HEK293 (cell line): ENCODE data around the gene DCX.

Experiments
- CTCF ChIA-PET: fragments of 350-600 bp; formaldehyde crosslinking; extraction: SDS; loops from one replicate; lab custom pipeline; 2021; ENCODE audit warnings: antibody characterized with exemption; lab: Yijun Ruan, JAX
- POLR2A ChIA-PET: fragments of 300-600 bp; formaldehyde crosslinking; extraction: SDS; loops from one replicate; lab custom pipeline; 2020; ENCODE audit warnings: antibody characterized with exemption, inconsistent platforms; lab: Yijun Ruan, JAX
- H3K27ac ChIP-seq: fragments of 200-500 bp; sonication (Bioruptor generic); 2 replicates; pipeline ENCODE4 v1.5.1; 2014; ENCODE audit warnings: low read depth, low read length, control low read depth, inconsistent platforms; ENCODE audit errors: extremely low read depth
- H3K36me3 ChIP-seq, 2 experiments: fragments of 200-500 bp in 1 of 2; sonication (Bioruptor generic) in 1 of 2; 1 replicate in 1 of 2; 2 replicates in 1 of 2; pipeline ENCODE4 v1.5.1; 2014 to 2017; ENCODE audit warnings: inconsistent platforms in 2 of 2, low read length in 2 of 2; ENCODE audit not compliant: control insufficient read depth in 2 of 2, insufficient read depth in 1 of 2
- H3K4me1 ChIP-seq: fragments of 200-500 bp; sonication (Bioruptor generic); 2 replicates; pipeline ENCODE4 v1.5.1; 2014; ENCODE audit warnings: mild to moderate bottlenecking, low read length, inconsistent platforms; ENCODE audit not compliant: control insufficient read depth, insufficient read depth
- H3K4me3 ChIP-seq: 2 replicates; pipeline ENCODE4 v1.5.1; 2011; ENCODE audit warnings: low read depth, mild to moderate bottlenecking, control low read depth, low read length, moderate library complexity
- H3K9me3 ChIP-seq: fragments of 200-500 bp; sonication (Bioruptor generic); 2 replicates; pipeline ENCODE4 v1.5.1; 2014; ENCODE audit warnings: low read depth, low read length, inconsistent platforms; ENCODE audit not compliant: control insufficient read depth, insufficient read depth
- GLI2 ChIP-seq: fragments of 450-650 bp; formaldehyde crosslinking; IDR thresholded peaks from 2 replicates; pipeline ENCODE4; 2017; ENCODE audit warnings: missing biosample characterization, missing genetic modification characterization, low read depth, borderline replicate concordance
- YY1 ChIP-seq: fragments of 450-650 bp; formaldehyde crosslinking; IDR thresholded peaks from 2 replicates; pipeline ENCODE4 v1.5.1; 2018; ENCODE audit warnings: missing biosample characterization, missing genetic modification characterization
- ZNF157 ChIP-seq: fragments of 450-650 bp; formaldehyde crosslinking; IDR thresholded peaks from 2 replicates; pipeline ENCODE4 v1.5.1; 2016; ENCODE audit warnings: missing biosample characterization, missing genetic modification characterization
- ZNF175 ChIP-seq: fragments of 450-650 bp; formaldehyde crosslinking; IDR thresholded peaks from 2 replicates; pipeline ENCODE4 v1.5.1; 2016; ENCODE audit warnings: missing biosample characterization, missing genetic modification characterization
- ZNF2 ChIP-seq: fragments of 450-650 bp; formaldehyde crosslinking; IDR thresholded peaks from 2 replicates; pipeline ENCODE4 v1.5.1; 2016; ENCODE audit warnings: missing biosample characterization, missing genetic modification characterization
- ZNF416 ChIP-seq: fragments of 450-650 bp; formaldehyde crosslinking; IDR thresholded peaks from 2 replicates; pipeline ENCODE4 v1.5.1; 2016; ENCODE audit warnings: missing biosample characterization, missing genetic modification characterization
- ZNF664 ChIP-seq: fragments of 450-650 bp; formaldehyde crosslinking; IDR thresholded peaks from 2 replicates; pipeline ENCODE4 v1.5.1; 2016; ENCODE audit warnings: missing biosample characterization, missing genetic modification characterization
- ZNF768 ChIP-seq: fragments of 450-650 bp; formaldehyde crosslinking; IDR thresholded peaks from 2 replicates; pipeline ENCODE4 v1.5.1; 2018; ENCODE audit warnings: missing biosample characterization, mild to moderate bottlenecking, missing genetic modification characterization
- TF ChIP-seq, protein P1 (sequence below): fragments of 450-650 bp; formaldehyde crosslinking; IDR thresholded peaks from 2 replicates; pipeline ENCODE4 v1.5.1; 2016; ENCODE audit warnings: missing biosample characterization, missing genetic modification characterization
- TF ChIP-seq, protein P2 (sequence below): fragments of 450-650 bp; formaldehyde crosslinking; IDR thresholded peaks from 2 replicates; pipeline ENCODE4 v1.5.1; 2017; ENCODE audit warnings: missing biosample characterization, missing genetic modification characterization
- TF ChIP-seq, protein P3 (sequence below): IDR thresholded peaks from 2 replicates; pipeline ENCODE4 v1.6.1; 2011; ENCODE audit warnings: mild to moderate bottlenecking, low read depth, low read length, borderline replicate concordance
- TF ChIP-seq, protein P4 (sequence below): fragments of 450-650 bp; formaldehyde crosslinking; IDR thresholded peaks from 2 replicates; pipeline ENCODE4 v1.5.1; 2016; ENCODE audit warnings: missing biosample characterization, missing genetic modification characterization
- TF ChIP-seq, protein P5 (sequence below): fragments of 450-650 bp; formaldehyde crosslinking; IDR thresholded peaks from 2 replicates; pipeline ENCODE4 v1.5.1; 2016; ENCODE audit warnings: missing biosample characterization, missing genetic modification characterization
- TF ChIP-seq, protein P6 (sequence below): fragments of 450-650 bp; formaldehyde crosslinking; IDR thresholded peaks from 2 replicates; pipeline ENCODE4 v1.5.1; 2016; ENCODE audit warnings: missing biosample characterization, missing genetic modification characterization
- TF ChIP-seq, protein P7 (sequence below): fragments of 450-650 bp; formaldehyde crosslinking; IDR thresholded peaks from 2 replicates; pipeline ENCODE4 v1.5.1; 2017; ENCODE audit warnings: missing biosample characterization, missing genetic modification characterization

The DCX gene

DNA sequence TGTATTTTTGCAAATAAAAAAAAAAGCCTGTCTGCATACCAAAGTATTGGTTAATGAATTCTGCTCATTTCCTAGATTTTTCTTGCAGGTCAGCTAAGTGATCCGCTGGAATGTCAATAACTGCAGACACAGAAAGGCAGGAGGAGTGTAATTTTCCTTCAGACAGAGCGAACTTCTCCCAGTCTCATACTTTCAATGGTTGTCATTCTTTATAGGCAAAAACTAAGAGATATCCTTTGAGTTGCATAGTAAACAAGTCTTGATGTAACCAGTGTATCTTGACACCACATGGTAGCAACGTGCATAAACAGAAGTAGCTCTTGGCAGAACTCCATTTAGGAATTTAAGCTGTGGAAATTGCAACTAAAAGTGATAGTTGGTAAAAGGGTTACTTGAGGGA is 149.9 kb downstream of the DCX start (continued):
- TF ChIP-seq, protein P1, sequence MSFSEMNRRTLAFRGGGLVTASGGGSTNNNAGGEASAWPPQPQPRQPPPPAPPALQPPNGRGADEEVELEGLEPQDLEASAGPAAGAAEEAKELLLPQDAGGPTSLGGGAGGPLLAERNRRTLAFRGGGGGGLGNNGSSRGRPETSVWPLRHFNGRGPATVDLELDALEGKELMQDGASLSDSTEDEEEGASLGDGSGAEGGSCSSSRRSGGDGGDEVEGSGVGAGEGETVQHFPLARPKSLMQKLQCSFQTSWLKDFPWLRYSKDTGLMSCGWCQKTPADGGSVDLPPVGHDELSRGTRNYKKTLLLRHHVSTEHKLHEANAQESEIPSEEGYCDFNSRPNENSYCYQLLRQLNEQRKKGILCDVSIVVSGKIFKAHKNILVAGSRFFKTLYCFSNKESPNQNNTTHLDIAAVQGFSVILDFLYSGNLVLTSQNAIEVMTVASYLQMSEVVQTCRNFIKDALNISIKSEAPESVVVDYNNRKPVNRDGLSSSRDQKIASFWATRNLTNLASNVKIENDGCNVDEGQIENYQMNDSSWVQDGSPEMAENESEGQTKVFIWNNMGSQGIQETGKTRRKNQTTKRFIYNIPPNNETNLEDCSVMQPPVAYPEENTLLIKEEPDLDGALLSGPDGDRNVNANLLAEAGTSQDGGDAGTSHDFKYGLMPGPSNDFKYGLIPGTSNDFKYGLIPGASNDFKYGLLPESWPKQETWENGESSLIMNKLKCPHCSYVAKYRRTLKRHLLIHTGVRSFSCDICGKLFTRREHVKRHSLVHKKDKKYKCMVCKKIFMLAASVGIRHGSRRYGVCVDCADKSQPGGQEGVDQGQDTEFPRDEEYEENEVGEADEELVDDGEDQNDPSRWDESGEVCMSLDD (tag by site-specific recombination): no peak
- no peak for TF ChIP-seq GLI2
- TF ChIP-seq, protein P2, sequence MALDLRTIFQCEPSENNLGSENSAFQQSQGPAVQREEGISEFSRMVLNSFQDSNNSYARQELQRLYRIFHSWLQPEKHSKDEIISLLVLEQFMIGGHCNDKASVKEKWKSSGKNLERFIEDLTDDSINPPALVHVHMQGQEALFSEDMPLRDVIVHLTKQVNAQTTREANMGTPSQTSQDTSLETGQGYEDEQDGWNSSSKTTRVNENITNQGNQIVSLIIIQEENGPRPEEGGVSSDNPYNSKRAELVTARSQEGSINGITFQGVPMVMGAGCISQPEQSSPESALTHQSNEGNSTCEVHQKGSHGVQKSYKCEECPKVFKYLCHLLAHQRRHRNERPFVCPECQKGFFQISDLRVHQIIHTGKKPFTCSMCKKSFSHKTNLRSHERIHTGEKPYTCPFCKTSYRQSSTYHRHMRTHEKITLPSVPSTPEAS (tag by site-specific recombination): no peak
- TF ChIP-seq, all 188 proteins: peak for 0

DNA sequence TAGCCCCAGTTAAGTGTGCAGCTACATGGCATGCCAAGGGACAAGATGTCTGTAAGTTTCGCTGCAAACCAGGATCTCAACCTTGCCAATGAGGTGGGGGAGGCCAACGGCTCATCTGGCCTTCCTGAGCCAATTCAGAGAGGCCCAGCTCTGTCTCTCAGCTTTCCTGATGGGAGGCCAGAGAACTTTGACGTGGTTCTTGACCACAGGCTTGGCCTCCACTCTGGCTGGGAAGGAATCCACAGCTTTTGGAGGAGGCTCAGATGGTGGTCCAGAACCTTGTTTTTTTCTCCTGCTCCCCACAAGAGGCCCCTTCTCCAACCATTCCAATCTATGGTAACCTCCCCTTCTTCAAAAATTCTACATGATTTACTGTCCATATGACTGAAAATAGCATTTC is 151.5 kb downstream of the DCX start:
- POLR2A ChIA-PET: no interaction called here
- CTCF ChIA-PET: interaction anchor here (2.9 kb wide), 1 partner anchor 16 kb away, joined by 11 read pairs; no protein-coding TSS in a partner anchor
- Histone ChIP-seq H3K4me1 (no peaks in the 10 kb centered on the region), H3K27ac (no peak overlapping the region), H3K9me3 (no peaks in the 10 kb centered on the region), H3K36me3 (no peaks in the 10 kb centered on the region), H3K4me3 (no peak overlapping the region)
- no peak for TF ChIP-seq ZNF157 (tag by site-specific recombination)
- TF ChIP-seq, protein P3, sequence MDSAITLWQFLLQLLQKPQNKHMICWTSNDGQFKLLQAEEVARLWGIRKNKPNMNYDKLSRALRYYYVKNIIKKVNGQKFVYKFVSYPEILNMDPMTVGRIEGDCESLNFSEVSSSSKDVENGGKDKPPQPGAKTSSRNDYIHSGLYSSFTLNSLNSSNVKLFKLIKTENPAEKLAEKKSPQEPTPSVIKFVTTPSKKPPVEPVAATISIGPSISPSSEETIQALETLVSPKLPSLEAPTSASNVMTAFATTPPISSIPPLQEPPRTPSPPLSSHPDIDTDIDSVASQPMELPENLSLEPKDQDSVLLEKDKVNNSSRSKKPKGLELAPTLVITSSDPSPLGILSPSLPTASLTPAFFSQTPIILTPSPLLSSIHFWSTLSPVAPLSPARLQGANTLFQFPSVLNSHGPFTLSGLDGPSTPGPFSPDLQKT: no peak
- TF ChIP-seq, protein P4, sequence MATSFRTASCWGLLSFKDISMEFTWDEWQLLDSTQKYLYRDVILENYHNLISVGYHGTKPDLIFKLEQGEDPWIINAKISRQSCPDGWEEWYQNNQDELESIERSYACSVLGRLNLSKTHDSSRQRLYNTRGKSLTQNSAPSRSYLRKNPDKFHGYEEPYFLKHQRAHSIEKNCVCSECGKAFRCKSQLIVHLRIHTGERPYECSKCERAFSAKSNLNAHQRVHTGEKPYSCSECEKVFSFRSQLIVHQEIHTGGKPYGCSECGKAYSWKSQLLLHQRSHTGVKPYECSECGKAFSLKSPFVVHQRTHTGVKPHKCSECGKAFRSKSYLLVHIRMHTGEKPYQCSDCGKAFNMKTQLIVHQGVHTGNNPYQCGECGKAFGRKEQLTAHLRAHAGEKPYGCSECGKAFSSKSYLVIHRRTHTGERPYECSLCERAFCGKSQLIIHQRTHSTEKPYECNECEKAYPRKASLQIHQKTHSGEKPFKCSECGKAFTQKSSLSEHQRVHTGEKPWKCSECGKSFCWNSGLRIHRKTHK: no peak
- no peak for TF ChIP-seq ZNF768 (tag by site-specific recombination)
- TF ChIP-seq ZNF2: no peak
- no peak for TF ChIP-seq ZNF416 (tag by site-specific recombination)
- TF ChIP-seq, protein P2 (tag by site-specific recombination): no peak
- TF ChIP-seq, protein P5, sequence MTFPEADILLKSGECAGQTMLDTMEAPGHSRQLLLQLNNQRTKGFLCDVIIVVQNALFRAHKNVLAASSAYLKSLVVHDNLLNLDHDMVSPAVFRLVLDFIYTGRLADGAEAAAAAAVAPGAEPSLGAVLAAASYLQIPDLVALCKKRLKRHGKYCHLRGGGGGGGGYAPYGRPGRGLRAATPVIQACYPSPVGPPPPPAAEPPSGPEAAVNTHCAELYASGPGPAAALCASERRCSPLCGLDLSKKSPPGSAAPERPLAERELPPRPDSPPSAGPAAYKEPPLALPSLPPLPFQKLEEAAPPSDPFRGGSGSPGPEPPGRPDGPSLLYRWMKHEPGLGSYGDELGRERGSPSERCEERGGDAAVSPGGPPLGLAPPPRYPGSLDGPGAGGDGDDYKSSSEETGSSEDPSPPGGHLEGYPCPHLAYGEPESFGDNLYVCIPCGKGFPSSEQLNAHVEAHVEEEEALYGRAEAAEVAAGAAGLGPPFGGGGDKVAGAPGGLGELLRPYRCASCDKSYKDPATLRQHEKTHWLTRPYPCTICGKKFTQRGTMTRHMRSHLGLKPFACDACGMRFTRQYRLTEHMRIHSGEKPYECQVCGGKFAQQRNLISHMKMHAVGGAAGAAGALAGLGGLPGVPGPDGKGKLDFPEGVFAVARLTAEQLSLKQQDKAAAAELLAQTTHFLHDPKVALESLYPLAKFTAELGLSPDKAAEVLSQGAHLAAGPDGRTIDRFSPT (tag by site-specific recombination): no peak
- TF ChIP-seq ZNF664 (tag by site-specific recombination): no peak
- TF ChIP-seq, protein P6, sequence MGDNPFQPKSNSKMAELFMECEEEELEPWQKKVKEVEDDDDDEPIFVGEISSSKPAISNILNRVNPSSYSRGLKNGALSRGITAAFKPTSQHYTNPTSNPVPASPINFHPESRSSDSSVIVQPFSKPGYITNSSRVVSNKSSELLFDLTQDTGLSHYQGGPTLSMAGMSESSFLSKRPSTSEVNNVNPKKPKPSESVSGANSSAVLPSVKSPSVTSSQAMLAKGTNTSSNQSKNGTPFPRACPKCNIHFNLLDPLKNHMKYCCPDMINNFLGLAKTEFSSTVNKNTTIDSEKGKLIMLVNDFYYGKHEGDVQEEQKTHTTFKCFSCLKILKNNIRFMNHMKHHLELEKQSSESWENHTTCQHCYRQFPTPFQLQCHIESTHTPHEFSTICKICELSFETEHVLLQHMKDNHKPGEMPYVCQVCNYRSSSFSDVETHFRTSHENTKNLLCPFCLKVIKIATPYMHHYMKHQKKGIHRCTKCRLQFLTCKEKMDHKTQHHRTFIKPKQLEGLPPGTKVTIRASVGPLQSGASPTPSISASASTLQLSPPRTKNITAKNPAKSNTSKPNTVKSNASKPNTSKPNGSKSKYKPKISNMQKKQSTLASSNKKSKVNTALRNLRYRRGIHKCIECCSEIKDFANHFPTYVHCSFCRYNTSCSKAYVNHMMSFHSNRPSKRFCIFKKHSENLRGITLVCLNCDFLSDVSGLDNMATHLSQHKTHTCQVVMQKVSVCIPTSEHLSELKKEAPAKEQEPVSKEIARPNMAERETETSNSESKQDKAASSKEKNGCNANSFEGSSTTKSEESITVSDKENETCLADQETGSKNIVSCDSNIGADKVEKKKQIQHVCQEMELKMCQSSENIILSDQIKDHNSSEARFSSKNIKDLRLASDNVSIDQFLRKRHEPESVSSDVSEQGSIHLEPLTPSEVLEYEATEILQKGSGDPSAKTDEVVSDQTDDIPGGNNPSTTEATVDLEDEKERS (tag by site-specific recombination): no peak
- TF ChIP-seq YY1 (tag by site-specific recombination): no peak
- no peak for TF ChIP-seq ZNF175 (tag by site-specific recombination)
- TF ChIP-seq, protein P7, sequence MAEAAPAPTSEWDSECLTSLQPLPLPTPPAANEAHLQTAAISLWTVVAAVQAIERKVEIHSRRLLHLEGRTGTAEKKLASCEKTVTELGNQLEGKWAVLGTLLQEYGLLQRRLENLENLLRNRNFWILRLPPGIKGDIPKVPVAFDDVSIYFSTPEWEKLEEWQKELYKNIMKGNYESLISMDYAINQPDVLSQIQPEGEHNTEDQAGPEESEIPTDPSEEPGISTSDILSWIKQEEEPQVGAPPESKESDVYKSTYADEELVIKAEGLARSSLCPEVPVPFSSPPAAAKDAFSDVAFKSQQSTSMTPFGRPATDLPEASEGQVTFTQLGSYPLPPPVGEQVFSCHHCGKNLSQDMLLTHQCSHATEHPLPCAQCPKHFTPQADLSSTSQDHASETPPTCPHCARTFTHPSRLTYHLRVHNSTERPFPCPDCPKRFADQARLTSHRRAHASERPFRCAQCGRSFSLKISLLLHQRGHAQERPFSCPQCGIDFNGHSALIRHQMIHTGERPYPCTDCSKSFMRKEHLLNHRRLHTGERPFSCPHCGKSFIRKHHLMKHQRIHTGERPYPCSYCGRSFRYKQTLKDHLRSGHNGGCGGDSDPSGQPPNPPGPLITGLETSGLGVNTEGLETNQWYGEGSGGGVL (tag by site-specific recombination): no peak
